Measurements from ENCODE around the gene CREB3L2.

GRCh38 chr7:137975768-137976167, 26.1 kb downstream of the CREB3L2 start:
- TF ChIP-seq POLR2AphosphoS5 (IDR thresholded peaks at IDR 0.05; ENCODE audit: low read depth, low read length) (no peak), EZH2 (IDR thresholded peaks at IDR 0.05) (no peak), CTCF (IDR thresholded peaks at IDR 0.05 in 2 of 3, conservative IDR thresholded peaks at IDR 0.05 in 1 of 3; ENCODE audit: borderline replicate concordance in 1 of 3, insufficient read depth in 1 of 3, low read depth in 2 of 3, low read length in 2 of 3) (no peak), RAD21 (IDR thresholded peaks at IDR 0.05; ENCODE audit: low read depth) (no peak), EGR1 (IDR thresholded peaks at IDR 0.05; ENCODE audit: low read depth) (no peak), CEBPB (IDR thresholded peaks at IDR 0.05; ENCODE audit: low read depth) (no peak), POLR2A (IDR thresholded peaks at IDR 0.05; ENCODE audit: borderline replicate concordance, extremely low read depth, insufficient read depth, insufficient read length) (no peak)

All from HCT116 (cell line).